H1 (cell line): ENCODE measurements around the gene SEMA3D. TPM values are rescaled to one million over a fixed set of nuclear protein-coding genes. Genes with fewer than 3 reads are reported as not detected.

Experiments used
- CBX5 ChIP-seq: fragments of 300-800, 300-1000 bp; sonication (generic); IDR thresholded peaks from 2 replicates; pipeline ENCODE4 v1.7.1; 2016; ENCODE audit warnings: antibody characterized with exemption, low read length, low read depth
- EP300 ChIP-seq, 2 experiments: IDR thresholded peaks; 1 replicate in 1 of 2; 2 replicates in 1 of 2; pipeline ENCODE4 v1.6.1; 2011 to 2012; ENCODE audit warnings: low read depth in 2 of 2, low read length in 2 of 2, mild to moderate bottlenecking in 2 of 2, borderline replicate concordance in 1 of 2, inconsistent platforms in 1 of 2, moderate library complexity in 1 of 2
- NANOG ChIP-seq: IDR thresholded peaks from 2 replicates; pipeline ENCODE4 v1.6.1; 2011; ENCODE audit warnings: low read length, low read depth, mild to moderate bottlenecking, inconsistent platforms; ENCODE audit not compliant: insufficient read depth, poor library complexity, severe bottlenecking
- SP4 ChIP-seq: IDR thresholded peaks from 2 replicates; pipeline ENCODE4 v1.6.1; 2012; ENCODE audit warnings: low read length, inconsistent platforms
- TEAD4 ChIP-seq: IDR thresholded peaks from 2 replicates; pipeline ENCODE4 v1.6.1; 2012; ENCODE audit warnings: low read depth, low read length, inconsistent platforms, mixed read lengths
- polyA plus RNA-seq, 7 experiments: library from polyadenylated mRNA; depleted of rRNA in 3 of 7; stranded (reverse) in 5 of 7; unstranded in 2 of 7; fragments of >200 nt in 5 of 7; fragments of 200-250 nt in 2 of 7; gene quantifications; 1 replicate in 5 of 7; 2 replicates in 1 of 7; 4 replicates in 1 of 7; pipeline versions ENCODE4 v1.2.1 to v1.2.3, GENCODE V29; 2011 to 2013; ENCODE audit warnings: missing spikeins in 2 of 7, mixed read lengths in 2 of 7
- total RNA-seq: library from RNA; stranded (reverse); fragmentation: NEBNext Ultra II Directional; extraction: Animal tissue kit (Norgen Biotek cat#: 25700); gene quantifications from 2 replicates; pipeline ENCODE4 v1.2.1, GENCODE V29; 2021
- TF ChIP-seq, protein P1 (sequence below): fragments of 300-600 bp; sonication (generic); IDR thresholded peaks from 2 replicates; pipeline ENCODE4 v1.7.1; 2012; ENCODE audit warnings: low read length, moderate library complexity, mild to moderate bottlenecking, inconsistent platforms; ENCODE audit not compliant: insufficient replicate concordance
- TF ChIP-seq, protein P2 (sequence below): IDR thresholded peaks from 2 replicates; pipeline ENCODE4 v1.6.1; 2011; ENCODE audit warnings: low read depth, mild to moderate bottlenecking, low read length; ENCODE audit not compliant: insufficient read depth

SEMA3D gene
- total and polyA plus RNA-seq, 2 of the 8 experiments (the other 6 are each of a cell fraction or from before 2014, with no cell fraction given), result 1.6 to 3.5 TPM

DNA sequence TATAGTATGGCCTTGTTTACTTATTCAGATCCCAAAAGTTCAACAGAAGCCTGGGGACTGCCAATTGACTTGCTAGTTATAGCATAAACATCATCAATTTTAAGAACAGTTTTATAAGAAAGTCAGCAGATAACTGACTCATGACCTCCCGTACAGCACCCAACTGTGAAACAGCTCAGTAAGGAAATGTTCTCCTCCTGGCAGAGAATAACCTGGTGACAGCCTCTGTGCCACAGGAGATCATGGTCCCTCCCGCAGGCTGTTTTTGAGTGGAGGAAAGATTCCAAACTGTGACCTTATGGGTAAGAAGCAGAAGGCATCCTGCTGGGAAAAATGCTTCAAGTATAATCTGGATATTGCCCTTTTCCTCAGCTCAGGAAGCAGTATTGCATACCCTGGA lies 182.5 kb downstream of the SEMA3D start (continued):
- TF ChIP-seq, protein P1, sequence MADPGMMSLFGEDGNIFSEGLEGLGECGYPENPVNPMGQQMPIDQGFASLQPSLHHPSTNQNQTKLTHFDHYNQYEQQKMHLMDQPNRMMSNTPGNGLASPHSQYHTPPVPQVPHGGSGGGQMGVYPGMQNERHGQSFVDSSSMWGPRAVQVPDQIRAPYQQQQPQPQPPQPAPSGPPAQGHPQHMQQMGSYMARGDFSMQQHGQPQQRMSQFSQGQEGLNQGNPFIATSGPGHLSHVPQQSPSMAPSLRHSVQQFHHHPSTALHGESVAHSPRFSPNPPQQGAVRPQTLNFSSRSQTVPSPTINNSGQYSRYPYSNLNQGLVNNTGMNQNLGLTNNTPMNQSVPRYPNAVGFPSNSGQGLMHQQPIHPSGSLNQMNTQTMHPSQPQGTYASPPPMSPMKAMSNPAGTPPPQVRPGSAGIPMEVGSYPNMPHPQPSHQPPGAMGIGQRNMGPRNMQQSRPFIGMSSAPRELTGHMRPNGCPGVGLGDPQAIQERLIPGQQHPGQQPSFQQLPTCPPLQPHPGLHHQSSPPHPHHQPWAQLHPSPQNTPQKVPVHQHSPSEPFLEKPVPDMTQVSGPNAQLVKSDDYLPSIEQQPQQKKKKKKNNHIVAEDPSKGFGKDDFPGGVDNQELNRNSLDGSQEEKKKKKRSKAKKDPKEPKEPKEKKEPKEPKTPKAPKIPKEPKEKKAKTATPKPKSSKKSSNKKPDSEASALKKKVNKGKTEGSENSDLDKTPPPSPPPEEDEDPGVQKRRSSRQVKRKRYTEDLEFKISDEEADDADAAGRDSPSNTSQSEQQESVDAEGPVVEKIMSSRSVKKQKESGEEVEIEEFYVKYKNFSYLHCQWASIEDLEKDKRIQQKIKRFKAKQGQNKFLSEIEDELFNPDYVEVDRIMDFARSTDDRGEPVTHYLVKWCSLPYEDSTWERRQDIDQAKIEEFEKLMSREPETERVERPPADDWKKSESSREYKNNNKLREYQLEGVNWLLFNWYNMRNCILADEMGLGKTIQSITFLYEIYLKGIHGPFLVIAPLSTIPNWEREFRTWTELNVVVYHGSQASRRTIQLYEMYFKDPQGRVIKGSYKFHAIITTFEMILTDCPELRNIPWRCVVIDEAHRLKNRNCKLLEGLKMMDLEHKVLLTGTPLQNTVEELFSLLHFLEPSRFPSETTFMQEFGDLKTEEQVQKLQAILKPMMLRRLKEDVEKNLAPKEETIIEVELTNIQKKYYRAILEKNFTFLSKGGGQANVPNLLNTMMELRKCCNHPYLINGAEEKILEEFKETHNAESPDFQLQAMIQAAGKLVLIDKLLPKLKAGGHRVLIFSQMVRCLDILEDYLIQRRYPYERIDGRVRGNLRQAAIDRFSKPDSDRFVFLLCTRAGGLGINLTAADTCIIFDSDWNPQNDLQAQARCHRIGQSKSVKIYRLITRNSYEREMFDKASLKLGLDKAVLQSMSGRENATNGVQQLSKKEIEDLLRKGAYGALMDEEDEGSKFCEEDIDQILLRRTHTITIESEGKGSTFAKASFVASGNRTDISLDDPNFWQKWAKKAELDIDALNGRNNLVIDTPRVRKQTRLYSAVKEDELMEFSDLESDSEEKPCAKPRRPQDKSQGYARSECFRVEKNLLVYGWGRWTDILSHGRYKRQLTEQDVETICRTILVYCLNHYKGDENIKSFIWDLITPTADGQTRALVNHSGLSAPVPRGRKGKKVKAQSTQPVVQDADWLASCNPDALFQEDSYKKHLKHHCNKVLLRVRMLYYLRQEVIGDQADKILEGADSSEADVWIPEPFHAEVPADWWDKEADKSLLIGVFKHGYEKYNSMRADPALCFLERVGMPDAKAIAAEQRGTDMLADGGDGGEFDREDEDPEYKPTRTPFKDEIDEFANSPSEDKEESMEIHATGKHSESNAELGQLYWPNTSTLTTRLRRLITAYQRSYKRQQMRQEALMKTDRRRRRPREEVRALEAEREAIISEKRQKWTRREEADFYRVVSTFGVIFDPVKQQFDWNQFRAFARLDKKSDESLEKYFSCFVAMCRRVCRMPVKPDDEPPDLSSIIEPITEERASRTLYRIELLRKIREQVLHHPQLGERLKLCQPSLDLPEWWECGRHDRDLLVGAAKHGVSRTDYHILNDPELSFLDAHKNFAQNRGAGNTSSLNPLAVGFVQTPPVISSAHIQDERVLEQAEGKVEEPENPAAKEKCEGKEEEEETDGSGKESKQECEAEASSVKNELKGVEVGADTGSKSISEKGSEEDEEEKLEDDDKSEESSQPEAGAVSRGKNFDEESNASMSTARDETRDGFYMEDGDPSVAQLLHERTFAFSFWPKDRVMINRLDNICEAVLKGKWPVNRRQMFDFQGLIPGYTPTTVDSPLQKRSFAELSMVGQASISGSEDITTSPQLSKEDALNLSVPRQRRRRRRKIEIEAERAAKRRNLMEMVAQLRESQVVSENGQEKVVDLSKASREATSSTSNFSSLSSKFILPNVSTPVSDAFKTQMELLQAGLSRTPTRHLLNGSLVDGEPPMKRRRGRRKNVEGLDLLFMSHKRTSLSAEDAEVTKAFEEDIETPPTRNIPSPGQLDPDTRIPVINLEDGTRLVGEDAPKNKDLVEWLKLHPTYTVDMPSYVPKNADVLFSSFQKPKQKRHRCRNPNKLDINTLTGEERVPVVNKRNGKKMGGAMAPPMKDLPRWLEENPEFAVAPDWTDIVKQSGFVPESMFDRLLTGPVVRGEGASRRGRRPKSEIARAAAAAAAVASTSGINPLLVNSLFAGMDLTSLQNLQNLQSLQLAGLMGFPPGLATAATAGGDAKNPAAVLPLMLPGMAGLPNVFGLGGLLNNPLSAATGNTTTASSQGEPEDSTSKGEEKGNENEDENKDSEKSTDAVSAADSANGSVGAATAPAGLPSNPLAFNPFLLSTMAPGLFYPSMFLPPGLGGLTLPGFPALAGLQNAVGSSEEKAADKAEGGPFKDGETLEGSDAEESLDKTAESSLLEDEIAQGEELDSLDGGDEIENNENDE, result no peak
- no peak for TF ChIP-seq NANOG
- TF ChIP-seq, protein P2, sequence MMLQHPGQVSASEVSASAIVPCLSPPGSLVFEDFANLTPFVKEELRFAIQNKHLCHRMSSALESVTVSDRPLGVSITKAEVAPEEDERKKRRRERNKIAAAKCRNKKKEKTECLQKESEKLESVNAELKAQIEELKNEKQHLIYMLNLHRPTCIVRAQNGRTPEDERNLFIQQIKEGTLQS, result no peak
- TF ChIP-seq TEAD4, result no peak
- TF ChIP-seq CBX5, result no peak
- no peak for TF ChIP-seq EP300 (IDR thresholded peaks at IDR 0.05; ENCODE audit: borderline replicate concordance in 1 of 2, low read depth in 2 of 2, low read length in 2 of 2)
- TF ChIP-seq SP4, result no peak
